ENCODE measurements around the gene MGAT3. TPM values are rescaled to one million over a fixed set of nuclear protein-coding genes. Genes with fewer than 3 reads are reported as not detected.

MGAT3 gene
- total and polyA plus RNA-seq, 8 donors = 0.89 to 12.0 (median 1.6) TPM

GRCh38 chr22:39522567-39523300 lies 65.9 kb downstream of the MGAT3 start:
- Histone ChIP-seq H3K36me3 (peaks cover 37 to 55% (median 53%) of the 10 kb centered on the region in 4 donors), H3K4me3 (peak overlapping the region; percentile 95 to 100 (median 98)), H3K27me3 (no peaks in the 10 kb centered on the region), H3K4me1 (peaks cover 46 to 82% (median 79%) of the 10 kb centered on the region in 4 donors), H3K9me3 (no peaks in the 10 kb centered on the region), H3K27ac (peak overlapping the region; percentile 48 to 100 (median 99))
- intact Hi-C loops (cut with DNase I; ENCODE audit: low total_unique reads) = no loop called here
- peak; percentile 56 to 73 for DNase-seq
- TF ChIP-seq POLR2AphosphoS5 (IDR thresholded peaks at IDR 0.05) = peak in 2 of 3 donors; percentile 9 to 20
- no peak for TF ChIP-seq EP300 (IDR thresholded peaks at IDR 0.05)
- no peak for TF ChIP-seq POLR2A (IDR thresholded peaks at IDR 0.05)
- TF ChIP-seq CTCF (IDR thresholded peaks at IDR 0.05) = no peak
- 4 to 11% (median 6%) methylated on average over 13 to 14 of the region's 14 CpGs for WGBS, 5 donors

GRCh38 chr22:39524089-39524752 lies 67.4 kb downstream of the MGAT3 start:
- H3K27me3 ChIP-seq = no peaks in the 10 kb centered on the region
- DNase-seq = no peak
- peak overlapping the region in 2 of 4 donors; percentile 95 to 99 for H3K4me3 ChIP-seq
- no peak for TF ChIP-seq CTCF (IDR thresholded peaks at IDR 0.05)
- no peak for TF ChIP-seq POLR2AphosphoS5 (IDR thresholded peaks at IDR 0.05)
- TF ChIP-seq EP300 (IDR thresholded peaks at IDR 0.05) = no peak
- no peak for TF ChIP-seq POLR2A (IDR thresholded peaks at IDR 0.05)
- WGBS, 5 donors = 54 to 65% (median 58%) methylated on average over 10 to 13 of the region's 13 CpGs
- H3K9me3 ChIP-seq = no peaks in the 10 kb centered on the region
- peaks cover 55 to 84% (median 82%) of the 10 kb centered on the region in 4 donors for H3K4me1 ChIP-seq
- peak overlapping the region in 4 of 5 donors; percentile 28 to 100 (median 70) for H3K27ac ChIP-seq
- intact Hi-C loops (cut with DNase I; ENCODE audit: low total_unique reads) = no loop called here
- H3K36me3 ChIP-seq = peaks cover 43 to 69% (median 66%) of the 10 kb centered on the region in 4 donors

GRCh38 chr22:39524753-39525657 lies 68.2 kb downstream of the MGAT3 start:
- intact Hi-C loops (cut with DNase I; ENCODE audit: low total_unique reads) = no loop called here
- WGBS, 5 donors = 70 to 75% (median 73%) methylated on average over 9 to 10 of the region's 10 CpGs
- Histone ChIP-seq H3K9me3 (no peaks in the 10 kb centered on the region), H3K36me3 (peaks cover 44 to 76% (median 73%) of the 10 kb centered on the region in 4 donors), H3K27me3 (no peaks in the 10 kb centered on the region), H3K27ac (peak overlapping the region; percentile 3 to 99 (median 41)), H3K4me1 (peaks cover 61 to 88% (median 86%) of the 10 kb centered on the region in 4 donors), H3K4me3 (peak overlapping the region in 2 of 4 donors; percentile 95 to 99)
- TF ChIP-seq POLR2A (IDR thresholded peaks at IDR 0.05) (no peak), EP300 (IDR thresholded peaks at IDR 0.05) (no peak)
- no peak for DNase-seq

GRCh38 chr22:39525658-39525975 lies 68.8 kb downstream of the MGAT3 start:
- WGBS, 5 donors = 55 to 73% (median 68%) methylated on average over 4 of the region's 4 CpGs
- Histone ChIP-seq H3K4me3 (no peak overlapping the region), H3K36me3 (peaks cover 48 to 81% (median 78%) of the 10 kb centered on the region in 4 donors), H3K27me3 (no peaks in the 10 kb centered on the region), H3K9me3 (no peaks in the 10 kb centered on the region), H3K4me1 (peaks cover 67 to 94% (median 92%) of the 10 kb centered on the region in 4 donors), H3K27ac (peak overlapping the region in 3 of 5 donors; percentile 4 to 99 (median 82))
- no peak for DNase-seq
- TF ChIP-seq EP300 (IDR thresholded peaks at IDR 0.05) (no peak), POLR2A (IDR thresholded peaks at IDR 0.05) (no peak), POLR2AphosphoS5 (IDR thresholded peaks at IDR 0.05) (no peak), CTCF (IDR thresholded peaks at IDR 0.05) (no peak)
- intact Hi-C loops (cut with DNase I; ENCODE audit: low total_unique reads) = no loop called here
